ENCODE results near the gene AMH.

The AMH gene

GRCh38 chr19:2228157-2229030 lies 20.7 kb upstream of the AMH start:
- TF ChIP-seq ZFX (IDR thresholded peaks at IDR 0.05) (no peak), CTCF (conservative IDR thresholded peaks at IDR 0.05) (no peak)
- H3K27ac ChIP-seq = no peak overlapping the region

- TF ChIP-seq ZFX (IDR thresholded peaks at IDR 0.05) (no peak), CTCF (conservative IDR thresholded peaks at IDR 0.05) (no peak)
- no peak overlapping the region for H3K27ac ChIP-seq
These were observed 19.8 kb upstream of the AMH start for GRCh38 chr19:2229103-2230032.

- TF ChIP-seq ZFX (IDR thresholded peaks at IDR 0.05) (no peak), CTCF (conservative IDR thresholded peaks at IDR 0.05) (no peak)
- H3K27ac ChIP-seq = no peak overlapping the region
These were observed 19.0 kb upstream of the AMH start for GRCh38 chr19:2230033-2230531.

GRCh38 chr19:2230807-2231533 lies 18.2 kb upstream of the AMH start:
- no peak overlapping the region for H3K27ac ChIP-seq
- TF ChIP-seq CTCF (conservative IDR thresholded peaks at IDR 0.05) = no peak
- TF ChIP-seq ZFX (IDR thresholded peaks at IDR 0.05) = no peak

GRCh38 chr19:2231621-2232221 lies 17.4 kb upstream of the AMH start:
- no peak for TF ChIP-seq CTCF (conservative IDR thresholded peaks at IDR 0.05)
- no peak for TF ChIP-seq ZFX (IDR thresholded peaks at IDR 0.05)
- H3K27ac ChIP-seq = no peak overlapping the region

GRCh38 chr19:2232286-2233151 lies 16.6 kb upstream of the AMH start:
- no peak overlapping the region for H3K27ac ChIP-seq
- TF ChIP-seq CTCF (conservative IDR thresholded peaks at IDR 0.05) (no peak), ZFX (IDR thresholded peaks at IDR 0.05) (no peak)
